Measurements from ENCODE around the gene PAM. TPM values are rescaled to one million over a fixed set of nuclear protein-coding genes. Genes with fewer than 3 reads are reported as not detected.
A peak's percentile ranks its signal among the peaks of the same experiment; 100 is the strongest.

The PAM gene
- total RNA-seq, 1 experiment from 2014 or later = 142 TPM

GRCh38 chr5:102759700-102760099 lies 4.6 kb downstream of the PAM start:
- BruUV-seq (replicated peaks) = no TSS peak
- no peak overlapping the region for H3K4me3 Mint-ChIP-seq (ENCODE audit: low read depth, unreplicated experiment)
- intact Hi-C loops (cut with micrococcal nuclease; ENCODE audit: unreplicated experiment) = no loop called here
- H3K27ac Mint-ChIP-seq (ENCODE audit: unreplicated experiment) = no peak overlapping the region
- peaks cover 16% of the 10 kb centered on the region for H3K36me3 Mint-ChIP-seq (ENCODE audit: insufficient read depth, unreplicated experiment)
- TF ChIP-seq, protein P1, sequence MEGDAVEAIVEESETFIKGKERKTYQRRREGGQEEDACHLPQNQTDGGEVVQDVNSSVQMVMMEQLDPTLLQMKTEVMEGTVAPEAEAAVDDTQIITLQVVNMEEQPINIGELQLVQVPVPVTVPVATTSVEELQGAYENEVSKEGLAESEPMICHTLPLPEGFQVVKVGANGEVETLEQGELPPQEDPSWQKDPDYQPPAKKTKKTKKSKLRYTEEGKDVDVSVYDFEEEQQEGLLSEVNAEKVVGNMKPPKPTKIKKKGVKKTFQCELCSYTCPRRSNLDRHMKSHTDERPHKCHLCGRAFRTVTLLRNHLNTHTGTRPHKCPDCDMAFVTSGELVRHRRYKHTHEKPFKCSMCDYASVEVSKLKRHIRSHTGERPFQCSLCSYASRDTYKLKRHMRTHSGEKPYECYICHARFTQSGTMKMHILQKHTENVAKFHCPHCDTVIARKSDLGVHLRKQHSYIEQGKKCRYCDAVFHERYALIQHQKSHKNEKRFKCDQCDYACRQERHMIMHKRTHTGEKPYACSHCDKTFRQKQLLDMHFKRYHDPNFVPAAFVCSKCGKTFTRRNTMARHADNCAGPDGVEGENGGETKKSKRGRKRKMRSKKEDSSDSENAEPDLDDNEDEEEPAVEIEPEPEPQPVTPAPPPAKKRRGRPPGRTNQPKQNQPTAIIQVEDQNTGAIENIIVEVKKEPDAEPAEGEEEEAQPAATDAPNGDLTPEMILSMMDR (IDR thresholded peaks at IDR 0.05; ENCODE audit: unreplicated experiment) = no peak
- no peaks in the 10 kb centered on the region for H3K27me3 Mint-ChIP-seq (ENCODE audit: unreplicated experiment)
- no peak for DNase-seq
- no peaks in the 10 kb centered on the region for H3K9me3 Mint-ChIP-seq (ENCODE audit: low read depth, unreplicated experiment)
- H3K4me1 Mint-ChIP-seq (ENCODE audit: low read depth, unreplicated experiment) = peaks cover 39% of the 10 kb centered on the region
- CTCF ChIA-PET = no interaction called here

- intact Hi-C loops (cut with micrococcal nuclease; ENCODE audit: unreplicated experiment) = no loop called here
- Mint-ChIP-seq H3K4me1 (ENCODE audit: low read depth, unreplicated experiment) (peaks cover 35% of the 10 kb centered on the region), H3K27ac (ENCODE audit: unreplicated experiment) (no peak overlapping the region), H3K27me3 (ENCODE audit: unreplicated experiment) (no peaks in the 10 kb centered on the region), H3K9me3 (ENCODE audit: low read depth, unreplicated experiment) (no peaks in the 10 kb centered on the region), H3K4me3 (ENCODE audit: low read depth, unreplicated experiment) (no peak overlapping the region), H3K36me3 (ENCODE audit: insufficient read depth, unreplicated experiment) (peaks cover 5% of the 10 kb centered on the region)
- TF ChIP-seq, protein P1 (IDR thresholded peaks at IDR 0.05; ENCODE audit: unreplicated experiment) = no peak
- CTCF ChIA-PET = no interaction called here
- DNase-seq = no peak
- no TSS peak for BruUV-seq (replicated peaks)
Observed at GRCh38 chr5:102760815-102761214, 5.7 kb downstream of the PAM start.

- Mint-ChIP-seq H3K9me3 (ENCODE audit: low read depth, unreplicated experiment) (no peaks in the 10 kb centered on the region), H3K36me3 (ENCODE audit: insufficient read depth, unreplicated experiment) (no peaks in the 10 kb centered on the region), H3K27ac (ENCODE audit: unreplicated experiment) (peak overlapping the region; percentile 40), H3K4me1 (ENCODE audit: low read depth, unreplicated experiment) (peaks cover 29% of the 10 kb centered on the region), H3K4me3 (ENCODE audit: low read depth, unreplicated experiment) (peak overlapping the region; percentile 13), H3K27me3 (ENCODE audit: unreplicated experiment) (no peaks in the 10 kb centered on the region)
- intact Hi-C loops (cut with micrococcal nuclease; ENCODE audit: unreplicated experiment) = no loop called here
- no peak for DNase-seq
- CTCF ChIA-PET = interaction anchor here (1.4 kb wide), 1 partner anchor 81 kb away, joined by 6 read pairs; no protein-coding TSS in a partner anchor
- no TSS peak for BruUV-seq (replicated peaks)
- TF ChIP-seq, protein P1 (IDR thresholded peaks at IDR 0.05; ENCODE audit: unreplicated experiment) = no peak
Observed at GRCh38 chr5:102762095-102762534, 7.0 kb downstream of the PAM start.

- Mint-ChIP-seq H3K9me3 (ENCODE audit: low read depth, unreplicated experiment) (no peaks in the 10 kb centered on the region), H3K27ac (ENCODE audit: unreplicated experiment) (no peak overlapping the region), H3K4me3 (ENCODE audit: low read depth, unreplicated experiment) (peak overlapping the region; percentile 13), H3K36me3 (ENCODE audit: insufficient read depth, unreplicated experiment) (no peaks in the 10 kb centered on the region), H3K27me3 (ENCODE audit: unreplicated experiment) (no peaks in the 10 kb centered on the region), H3K4me1 (ENCODE audit: low read depth, unreplicated experiment) (peaks cover 29% of the 10 kb centered on the region)
- intact Hi-C loops (cut with micrococcal nuclease; ENCODE audit: unreplicated experiment) = no loop called here
- DNase-seq = no peak
- no TSS peak for BruUV-seq (replicated peaks)
- TF ChIP-seq, protein P1 (IDR thresholded peaks at IDR 0.05; ENCODE audit: unreplicated experiment) = no peak
- CTCF ChIA-PET = interaction anchor here (0.9 to 1.4 kb wide), 2 partner anchors 43 to 81 kb away, joined by 3 to 6 read pairs; no protein-coding TSS in a partner anchor
Observed at GRCh38 chr5:102762562-102763227, 7.6 kb downstream of the PAM start.
